ENCODE data around the gene RPS27L.

Gene RPS27L

GRCh38 chr15:63187589-63188226, 30.4 kb upstream of the RPS27L start:
- H3K4me3 ChIP-seq (ENCODE audit: control insufficient read depth, low read depth, low read length): no peak overlapping the region
- DNase-seq (ENCODE audit: low read depth): no peak
- TF ChIP-seq CTCF (conservative IDR thresholded peaks at IDR 0.05; ENCODE audit: control insufficient read depth, insufficient read depth, low read depth, low read length): no peak

GRCh38 chr15:63186065-63186464, 28.8 kb upstream of the RPS27L start:
- peak; percentile 55 for DNase-seq (ENCODE audit: low read depth)
- no peak overlapping the region for H3K4me3 ChIP-seq (ENCODE audit: control insufficient read depth, low read depth, low read length)
- TF ChIP-seq CTCF (conservative IDR thresholded peaks at IDR 0.05; ENCODE audit: control insufficient read depth, insufficient read depth, low read depth, low read length): no peak

- DNase-seq (ENCODE audit: low read depth): no peak
- H3K4me3 ChIP-seq (ENCODE audit: control insufficient read depth, low read depth, low read length): no peak overlapping the region
- no peak for TF ChIP-seq CTCF (conservative IDR thresholded peaks at IDR 0.05; ENCODE audit: control insufficient read depth, insufficient read depth, low read depth, low read length)
Observed at GRCh38 chr15:63185206-63185605, 27.9 kb upstream of the RPS27L start.

DNA sequence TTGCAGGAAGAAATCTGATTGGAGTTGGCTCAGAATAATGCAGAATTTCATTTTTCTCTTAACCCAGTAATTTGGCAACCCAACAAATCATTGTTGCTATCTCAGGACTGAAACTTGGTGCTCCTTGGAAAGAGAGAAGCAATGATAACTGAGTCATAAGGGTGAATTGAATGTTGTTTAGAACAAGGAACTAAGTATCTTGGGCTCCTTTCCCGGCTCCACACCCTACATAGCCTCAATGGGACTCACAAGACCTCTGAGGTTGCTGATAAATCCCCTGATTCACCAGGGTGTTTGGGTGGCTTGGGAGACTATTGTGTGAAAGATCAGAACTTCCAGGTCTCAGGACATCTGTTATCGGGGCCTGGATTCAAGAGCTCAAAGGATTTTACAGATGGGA, 24.4 kb upstream of the RPS27L start:
- DNase-seq (ENCODE audit: low read depth): peak; percentile 50
- no peak overlapping the region for H3K4me3 ChIP-seq (ENCODE audit: control insufficient read depth, low read depth, low read length)
- no peak for TF ChIP-seq CTCF (conservative IDR thresholded peaks at IDR 0.05; ENCODE audit: control insufficient read depth, insufficient read depth, low read depth, low read length)

DNA sequence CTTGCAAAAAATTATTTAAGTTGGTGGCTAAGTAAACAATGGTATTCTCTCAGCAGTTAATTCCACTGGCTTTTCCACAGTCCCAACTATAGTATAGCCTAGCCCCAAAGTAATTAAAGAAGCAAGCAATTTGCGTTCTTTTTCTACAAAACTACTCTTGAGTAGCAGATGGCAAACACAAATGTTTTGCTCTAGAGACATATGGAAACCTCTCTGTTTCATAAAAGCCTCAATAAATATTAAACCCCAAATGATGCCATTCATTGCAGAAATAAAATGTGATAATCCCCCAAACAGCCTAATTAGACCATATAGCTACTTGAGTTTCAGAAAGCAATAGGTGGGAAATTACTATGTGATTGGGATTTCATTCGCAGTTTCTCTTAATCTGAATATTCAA, 23.5 kb upstream of the RPS27L start:
- no peak overlapping the region for H3K4me3 ChIP-seq (ENCODE audit: control insufficient read depth, low read depth, low read length)
- no peak for TF ChIP-seq CTCF (conservative IDR thresholded peaks at IDR 0.05; ENCODE audit: control insufficient read depth, insufficient read depth, low read depth, low read length)
- no peak for DNase-seq (ENCODE audit: low read depth)

DNA sequence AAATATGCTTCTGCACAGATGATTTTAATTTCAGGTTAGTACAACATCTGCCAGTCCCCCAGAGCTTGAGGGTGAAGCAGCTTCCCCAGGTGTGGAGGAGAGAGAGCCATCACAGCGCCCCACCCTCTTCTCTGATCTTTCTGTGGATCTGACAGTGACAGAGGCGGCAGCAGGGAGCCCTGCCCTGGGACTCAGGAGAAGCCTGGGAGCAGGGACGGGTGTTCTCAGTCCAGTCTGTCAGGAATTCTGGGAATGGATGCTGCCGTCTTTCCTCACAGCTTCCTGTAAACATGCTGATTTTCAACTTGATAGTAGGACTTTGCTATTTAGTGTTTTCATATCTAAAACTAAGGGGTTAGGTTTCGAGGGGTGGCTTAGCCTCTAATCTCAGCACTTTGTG, 20.8 kb upstream of the RPS27L start:
- TF ChIP-seq CTCF (conservative IDR thresholded peaks at IDR 0.05; ENCODE audit: control insufficient read depth, insufficient read depth, low read depth, low read length): no peak
- no peak for DNase-seq (ENCODE audit: low read depth)
- no peak overlapping the region for H3K4me3 ChIP-seq (ENCODE audit: control insufficient read depth, low read depth, low read length)

GRCh38 chr15:63176302-63176701, 19.0 kb upstream of the RPS27L start:
- TF ChIP-seq CTCF (conservative IDR thresholded peaks at IDR 0.05; ENCODE audit: control insufficient read depth, insufficient read depth, low read depth, low read length): no peak
- H3K4me3 ChIP-seq (ENCODE audit: control insufficient read depth, low read depth, low read length): no peak overlapping the region
- peak; percentile 61 for DNase-seq (ENCODE audit: low read depth)
